Left colon (tissue), 2 donors: ENCODE data around the gene TMEM255B. TPM values are rescaled to one million over a fixed set of nuclear protein-coding genes. Genes with fewer than 3 reads are reported as not detected.
A peak's percentile ranks its signal among the peaks of the same experiment; 100 is the strongest.
"Not testable (repeated sequence)": the region's sequence is repeated elsewhere in the genome, so short reads cannot be mapped to it uniquely, and the experiment has no call there.

Experiments used
- ATAC-seq: fragments of 200-7000 bp; cut with Tn5 transposase; one replicate; pipeline ENCODE4 v1.9.1; 2020; ENCODE audit warnings: mild to moderate bottlenecking, moderate library complexity
- DNase-seq, 2 donors: peaks; one replicate each; pipeline ENCODE4 v3.0.0-alpha.2; 2020
- intact Hi-C, 2 donors: fragments of 100-400 bp; cut with DNase I in 1 of 2; cut with micrococcal nuclease in 1 of 2; formaldehyde crosslinking; loops; one replicate each; pipeline versions ENCODE4 v1.11.2 to v1.14.0; 2022; cut with DNase I, micrococcal nuclease
- total RNA-seq, 2 donors: library from RNA; stranded (reverse); fragmentation: NEBNext Ultra II Directional; extraction: Animal tissue kit (Norgen Biotek cat#: 25700); gene quantifications; one replicate each; pipeline ENCODE4 v1.2.1, GENCODE V29; 2021
- donor health status: DM: no; HTN: no; CAD: no.
- donor health status: DM: yes; HTN: yes; CAD: no.

Gene TMEM255B
- total RNA-seq, 2 donors from 2014 or later: 1.9 to 2.4 TPM

GRCh38 chr13:113819731-113820715, 61.0 kb downstream of the TMEM255B start:
- DNase-seq (no peak), ATAC-seq (no peak)
- intact Hi-C loops: loop anchor here in 1 of 2 donors (5.0 kb wide), 1 partner anchor 127 kb away; no protein-coding TSS in a partner anchor

- ATAC-seq (peak; percentile 8), DNase-seq (peak; percentile 37 to 74)
- intact Hi-C loops: no loop called here
These were observed 62.0 kb downstream of the TMEM255B start for GRCh38 chr13:113820813-113821651.

DNA sequence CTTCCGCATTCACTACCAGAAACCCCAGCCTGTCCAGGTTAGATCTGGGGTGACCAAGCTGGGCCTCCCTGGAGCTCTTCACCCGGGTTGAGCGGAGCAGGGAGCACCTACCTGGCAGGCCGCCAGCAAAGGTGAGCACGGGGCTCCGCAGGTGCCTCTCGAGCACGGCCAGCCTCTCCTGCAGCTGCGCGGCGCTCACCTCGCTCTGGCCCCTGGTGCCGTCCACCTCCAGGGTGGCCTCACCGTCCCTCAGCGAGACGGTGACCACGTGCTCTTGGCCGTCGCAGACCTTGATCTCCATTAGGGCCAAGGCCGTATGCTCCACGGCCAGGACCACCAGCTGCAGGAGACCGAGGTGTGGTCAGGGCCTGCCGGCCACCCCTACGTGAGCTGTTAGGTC, 62.8 kb downstream of the TMEM255B start:
- DNase-seq (no peak), ATAC-seq (no peak)
- intact Hi-C loops: no loop called here

GRCh38 chr13:113822266-113822665, 63.2 kb downstream of the TMEM255B start:
- intact Hi-C loops: no loop called here
- DNase-seq: no peak
- no peak for ATAC-seq

DNA sequence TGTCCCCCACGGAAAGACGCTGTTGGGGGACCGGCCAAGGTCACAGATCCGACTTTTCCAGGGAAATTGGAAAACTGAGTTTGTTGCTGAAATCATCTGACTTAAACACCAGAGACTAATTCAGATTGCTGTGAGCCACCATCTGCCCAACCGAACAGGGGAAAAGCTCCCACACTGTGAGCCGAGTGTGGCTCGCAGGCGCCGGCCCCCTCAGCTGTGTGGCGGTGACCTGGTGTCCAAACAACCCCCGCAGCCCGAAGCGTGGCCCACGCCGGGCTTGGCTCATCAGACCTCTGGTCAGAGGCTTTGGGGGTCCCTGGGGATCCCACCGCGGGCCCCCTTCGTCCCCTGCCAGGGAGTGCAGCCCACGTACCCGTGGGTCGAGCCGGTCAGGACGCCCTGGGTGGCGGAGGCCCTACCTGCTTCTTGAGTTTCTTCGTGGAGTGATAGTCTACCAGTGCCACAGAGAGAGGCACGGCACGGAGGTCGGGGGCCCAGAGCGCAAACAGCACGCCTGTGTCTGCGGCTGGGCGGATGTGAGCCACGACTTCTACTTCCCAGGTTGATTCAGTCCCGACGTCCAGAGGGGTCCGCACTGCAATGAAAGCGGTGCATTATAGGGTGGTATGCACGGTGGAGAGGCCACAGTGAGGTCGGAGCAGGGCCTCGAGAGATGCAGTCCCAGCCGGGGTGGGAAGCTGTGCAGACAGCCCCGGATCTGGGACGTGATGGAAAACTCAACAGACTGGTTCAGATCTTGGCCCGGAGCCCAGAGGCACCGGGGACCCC, 64.1 kb downstream of the TMEM255B start:
- ATAC-seq (no peak), DNase-seq (no peak)
- intact Hi-C loops: no loop called here

DNA sequence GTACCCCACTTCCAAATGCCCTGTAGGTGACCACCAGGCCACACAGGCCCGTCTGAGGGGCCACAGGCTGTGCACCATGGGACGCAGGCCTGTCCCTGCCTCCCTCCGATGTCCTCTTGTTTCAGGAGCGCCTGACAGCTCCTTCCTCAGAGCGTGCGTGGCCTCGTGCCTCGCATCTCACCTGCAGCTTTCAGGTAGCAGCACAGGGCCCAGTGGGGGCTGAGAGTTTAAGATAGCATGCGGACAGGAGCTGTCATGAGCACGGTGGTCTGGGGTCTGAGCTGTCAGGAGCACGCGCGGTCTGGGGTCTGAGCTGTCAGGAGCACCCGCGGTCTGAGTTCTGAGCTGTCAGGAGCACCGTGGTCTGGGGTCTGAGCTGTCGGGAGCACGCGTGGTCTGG, 64.7 kb downstream of the TMEM255B start:
- ATAC-seq: no peak
- intact Hi-C loops: no loop called here
- DNase-seq: no peak

- ATAC-seq (no peak), DNase-seq (no peak)
- intact Hi-C loops: no loop called here
These were observed 66.8 kb downstream of the TMEM255B start for GRCh38 chr13:113825841-113826240.

GRCh38 chr13:113826446-113826845, 67.4 kb downstream of the TMEM255B start:
- ATAC-seq, DNase-seq, intact Hi-C loops: not testable (repeated sequence)

- DNase-seq: no peak
These were observed 68.0 kb downstream of the TMEM255B start for GRCh38 chr13:113827021-113827420.

DNA sequence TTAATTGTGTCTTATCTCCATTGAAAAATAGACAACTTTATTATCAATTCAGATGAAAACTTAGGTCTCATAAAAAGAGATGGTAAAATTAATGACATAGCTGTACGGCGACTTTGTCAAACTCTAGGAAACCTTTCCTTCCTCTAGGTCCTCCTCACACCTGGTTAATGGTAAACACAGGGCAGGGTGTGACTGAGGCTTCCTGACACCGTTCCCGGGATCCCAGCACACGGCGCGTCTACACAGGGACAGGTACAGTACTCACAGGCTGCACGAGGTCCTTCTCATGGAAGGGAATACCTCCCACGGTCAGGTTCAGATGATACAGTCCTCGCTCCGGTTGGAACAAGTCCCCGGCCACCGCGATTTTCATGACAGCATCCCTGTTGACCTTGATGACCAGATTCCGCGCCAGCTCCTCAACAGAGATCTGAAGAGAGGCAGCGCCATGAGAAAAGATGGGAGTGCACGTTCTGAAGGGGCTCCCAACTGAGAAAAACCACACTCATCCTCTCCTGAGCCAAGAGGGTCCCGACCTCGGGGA, 69.3 kb downstream of the TMEM255B start:
- intact Hi-C loops: no loop called here
- DNase-seq: no peak
- ATAC-seq: peak; percentile 73

More at GRCh38 chr13:113827021-113827420, 68.0 kb downstream of the TMEM255B start:
- intact Hi-C loops: no loop called here
- no peak for ATAC-seq

DNA sequence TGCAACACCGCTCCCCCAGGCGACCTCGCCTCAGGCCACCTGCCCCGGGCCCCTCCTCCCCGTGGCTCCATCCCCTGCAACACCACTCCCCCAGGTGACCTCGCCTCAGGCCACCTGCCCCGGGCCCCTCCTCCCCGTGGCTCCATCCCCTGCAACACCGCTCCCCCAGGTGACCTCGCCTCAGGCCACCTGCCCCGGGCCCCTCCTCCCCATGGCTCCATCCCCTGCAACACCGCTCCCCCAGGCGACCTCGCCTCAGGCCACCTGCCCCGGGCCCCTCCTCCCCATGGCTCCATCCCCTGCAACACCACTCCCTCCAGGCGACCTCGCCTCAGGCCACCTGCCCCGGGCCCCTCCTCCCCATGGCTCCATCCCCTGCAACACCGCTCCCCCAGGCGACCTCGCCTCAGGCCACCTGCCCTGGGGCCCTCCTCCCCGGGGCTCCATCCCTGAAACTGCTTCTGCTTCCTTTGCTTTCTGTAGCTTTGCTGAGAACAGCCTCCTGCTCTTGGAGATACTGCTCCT, 71.5 kb downstream of the TMEM255B start:
- intact Hi-C loops, ATAC-seq, DNase-seq: not testable (repeated sequence)

DNA sequence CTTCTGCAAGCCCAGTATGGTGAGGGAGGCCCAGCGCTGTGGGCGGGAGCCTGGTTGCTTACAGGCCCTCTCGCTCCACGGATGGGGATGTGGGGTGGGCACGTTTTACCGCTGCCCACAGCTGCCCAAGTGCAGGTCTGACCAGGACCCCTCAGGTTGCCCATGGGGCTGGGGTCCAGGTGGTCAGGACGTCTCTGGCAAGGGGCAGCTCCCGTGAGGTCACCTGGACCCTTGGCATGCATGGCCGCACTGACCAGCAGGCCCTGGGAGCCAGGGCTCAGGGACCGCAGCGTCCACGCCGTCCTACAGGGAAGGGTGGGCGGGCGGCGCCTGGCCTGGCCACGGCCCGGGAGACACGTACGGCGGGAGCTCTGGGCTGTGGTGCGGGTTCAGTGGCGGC, 72.0 kb downstream of the TMEM255B start:
- ATAC-seq (no peak), DNase-seq (no peak)
- intact Hi-C loops: no loop called here

DNA sequence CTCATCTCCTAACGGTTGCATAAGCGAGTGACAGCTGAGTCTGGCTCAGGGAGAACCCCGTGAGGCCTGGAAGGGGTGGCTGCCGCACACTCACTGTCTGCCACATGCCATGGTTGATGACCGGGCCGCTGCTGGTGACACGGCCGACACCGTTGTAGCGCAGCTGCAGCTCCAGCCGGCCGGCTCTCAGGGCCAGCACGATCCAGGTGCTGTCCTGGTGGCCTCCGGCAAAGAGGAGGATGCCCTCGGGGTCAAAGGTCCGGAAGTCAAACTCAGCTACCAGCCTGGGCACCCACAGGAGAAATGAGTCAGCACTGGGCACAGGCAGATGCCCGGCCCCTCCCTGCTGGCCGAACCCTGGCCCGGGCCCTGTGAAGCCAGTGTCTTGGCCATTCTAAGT, 73.2 kb downstream of the TMEM255B start:
- intact Hi-C loops: no loop called here
- DNase-seq: no peak
- ATAC-seq: peak; percentile 26

GRCh38 chr13:113832631-113833030, 73.6 kb downstream of the TMEM255B start:
- ATAC-seq: no peak
- intact Hi-C loops: no loop called here
- DNase-seq: no peak

DNA sequence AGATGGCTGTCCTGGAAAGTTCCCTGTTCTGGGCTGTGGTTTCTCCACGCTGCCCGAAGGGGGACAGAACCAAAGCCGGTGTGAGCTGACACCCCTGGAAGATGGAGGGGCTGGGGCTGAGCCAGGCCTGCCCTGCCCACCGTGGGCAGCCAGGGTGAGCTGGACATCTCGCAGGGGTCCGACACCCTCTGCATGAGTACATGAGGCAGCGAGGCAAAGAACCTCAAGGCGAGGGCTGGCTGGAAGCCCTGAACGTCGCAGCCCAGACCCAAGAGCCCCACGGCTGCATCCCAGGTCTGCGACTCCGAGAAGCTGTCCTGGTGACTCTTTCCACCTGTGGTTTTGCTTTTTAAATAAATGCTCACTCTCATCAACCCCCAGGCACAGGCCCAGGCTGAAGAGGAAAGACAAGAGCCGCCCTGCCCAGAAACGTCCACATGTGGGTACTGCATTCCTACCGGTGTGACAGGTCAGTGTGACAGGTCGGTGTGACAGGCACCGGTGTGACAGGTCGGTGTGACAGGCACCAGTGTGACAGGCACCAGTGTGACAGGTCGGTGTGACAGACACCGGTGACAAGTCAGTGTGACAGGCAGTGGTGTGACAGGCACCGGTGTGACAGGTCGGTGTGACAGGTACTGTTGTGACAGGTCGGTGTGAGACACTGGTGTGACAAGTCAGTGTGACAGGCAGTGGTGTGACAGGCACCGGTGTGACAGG, 74.2 kb downstream of the TMEM255B start:
- DNase-seq: no peak
- no peak for ATAC-seq
- intact Hi-C loops: no loop called here

- ATAC-seq, DNase-seq, intact Hi-C loops: not testable (repeated sequence)
These were observed 75.0 kb downstream of the TMEM255B start for GRCh38 chr13:113834006-113834405.

DNA sequence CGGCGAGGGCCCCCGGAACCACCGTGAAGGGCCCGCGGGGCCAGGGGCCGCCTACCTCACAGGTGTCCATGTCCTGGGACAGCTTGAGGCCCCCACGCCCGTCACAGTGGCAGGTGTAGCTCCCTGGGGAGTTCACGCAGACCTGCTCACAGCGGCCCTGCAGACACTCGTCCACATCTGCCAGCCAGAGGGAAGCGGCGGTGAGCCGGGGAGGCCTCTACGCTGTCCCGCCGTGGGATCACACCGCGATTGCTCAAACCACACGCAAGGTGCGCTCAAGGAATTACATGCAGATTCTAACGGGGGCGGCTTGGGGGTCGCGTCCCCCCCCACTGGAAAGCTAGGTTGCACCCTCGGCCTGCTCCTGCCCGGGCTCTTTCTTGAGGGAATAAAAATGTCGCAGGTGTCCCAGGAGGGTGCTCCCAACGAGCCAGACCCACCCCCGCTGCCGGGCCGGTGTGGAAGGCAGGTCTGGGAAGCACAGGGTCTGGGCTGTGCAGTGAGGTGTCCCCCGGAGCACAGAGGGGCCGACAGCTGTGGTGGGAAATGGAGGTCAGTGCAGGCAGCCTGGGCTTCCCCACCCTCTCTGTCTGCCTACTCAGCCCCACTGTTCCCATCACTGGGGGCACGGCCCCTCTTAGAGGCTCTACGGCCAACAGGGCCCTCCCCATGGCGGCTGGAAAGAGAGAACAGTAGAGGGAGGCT, 75.6 kb downstream of the TMEM255B start:
- DNase-seq: no peak
- intact Hi-C loops: no loop called here
- no peak for ATAC-seq
